Amniotic epithelial cell (primary cell): ENCODE measurements around the gene NME8.

Experiments
- DNase-seq: peaks from one replicate; pipeline ENCODE4 v3.0.0-alpha.2; 2010; ENCODE audit warnings: low read depth

The NME8 gene

DNA sequence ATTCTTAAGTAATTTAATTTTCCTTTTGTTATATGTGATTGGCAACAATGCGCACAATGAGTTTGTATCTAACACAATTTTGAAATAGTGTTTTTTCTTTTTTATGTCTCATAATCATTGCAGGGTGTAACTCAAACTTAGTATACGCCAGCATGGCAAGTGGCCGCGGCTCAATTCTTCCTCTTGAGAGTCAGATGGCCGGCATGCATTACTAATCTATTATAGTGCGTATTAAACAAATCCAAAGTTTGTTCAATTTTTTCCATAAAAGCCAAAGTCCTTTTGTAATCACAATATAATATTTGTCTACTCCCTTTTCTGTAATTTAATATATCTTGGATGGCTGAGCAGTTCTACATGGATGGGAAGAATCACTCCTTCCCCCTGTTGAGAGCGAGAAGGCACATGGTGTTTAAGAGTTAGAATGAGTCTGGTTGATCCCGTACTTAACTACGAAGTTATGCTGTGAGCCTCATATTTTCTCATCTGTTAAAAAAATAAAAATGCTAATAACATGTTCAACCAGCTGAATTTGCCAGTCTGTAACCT is 84.7 kb downstream of the NME8 start:
- no peak for DNase-seq

DNA sequence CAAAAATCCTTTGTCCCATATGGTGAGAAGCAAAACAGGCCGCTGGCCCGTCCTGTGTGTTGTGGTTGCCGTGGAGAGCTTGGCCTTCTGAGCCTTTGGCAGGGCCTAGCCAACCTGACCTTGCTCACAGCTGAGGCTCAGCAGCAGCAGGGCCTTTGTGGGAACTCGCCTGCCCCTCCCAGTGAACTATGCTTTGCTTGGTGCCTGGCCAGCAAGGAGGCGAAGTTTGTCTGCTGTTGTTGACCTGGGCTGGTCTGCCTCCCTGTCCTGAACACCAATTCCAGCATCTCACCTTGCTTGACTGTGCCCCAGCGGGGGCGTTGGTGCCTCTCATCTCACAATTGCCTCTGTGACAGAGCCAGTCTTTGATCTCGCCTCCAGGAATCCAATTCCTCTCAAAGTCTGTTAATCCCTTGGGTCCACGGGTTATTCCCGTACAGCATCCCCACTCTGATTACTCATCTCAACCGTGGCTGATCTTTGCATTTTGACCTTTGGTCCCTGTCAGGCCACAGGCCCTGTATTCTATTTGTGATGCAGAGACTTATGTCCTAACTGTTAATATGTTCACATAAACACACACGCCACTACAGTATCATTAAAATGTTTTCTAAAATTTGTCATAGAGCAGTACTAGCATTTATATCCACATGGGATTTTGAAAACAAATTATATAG is 94.7 kb downstream of the NME8 start:
- DNase-seq = no peak

DNA sequence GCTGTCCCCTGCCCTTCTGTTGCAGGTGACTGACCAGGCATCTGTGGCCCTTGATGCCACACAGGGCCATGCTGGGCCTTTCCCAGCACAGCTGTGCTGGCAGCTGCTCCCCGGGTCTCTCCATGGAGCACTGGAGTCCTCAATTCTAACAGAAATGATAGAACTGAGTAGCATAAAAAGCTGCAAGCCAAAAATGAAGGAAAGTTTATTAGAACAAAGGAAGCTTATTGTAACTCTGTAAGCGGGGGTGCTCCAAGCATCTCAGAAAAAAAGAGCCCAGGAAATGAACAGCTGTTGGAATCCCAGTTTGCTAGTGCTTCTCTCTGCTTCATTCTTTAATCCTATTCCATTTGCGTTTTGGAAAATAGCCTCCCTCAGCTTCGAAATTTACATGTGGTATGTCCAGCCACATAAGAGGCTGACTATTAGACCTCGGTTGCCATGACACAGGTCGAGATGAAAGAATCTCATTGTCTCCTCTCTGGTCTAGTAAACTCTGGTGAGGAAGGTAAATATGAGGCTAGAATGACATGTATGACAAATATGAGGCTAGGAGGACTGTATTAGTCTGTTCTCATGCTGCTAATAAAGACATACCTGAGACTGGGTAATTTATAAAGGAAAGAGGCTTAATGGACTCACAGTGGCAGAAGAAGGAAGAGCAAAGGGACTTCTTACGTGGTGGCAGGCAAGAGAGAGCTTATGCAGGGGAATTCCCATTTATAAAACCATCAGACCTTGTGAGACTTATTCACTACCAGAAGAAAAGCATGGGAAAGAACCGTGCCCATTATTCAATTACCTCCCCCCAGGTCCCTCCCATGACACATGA is 95.7 kb downstream of the NME8 start:
- no peak for DNase-seq

DNA sequence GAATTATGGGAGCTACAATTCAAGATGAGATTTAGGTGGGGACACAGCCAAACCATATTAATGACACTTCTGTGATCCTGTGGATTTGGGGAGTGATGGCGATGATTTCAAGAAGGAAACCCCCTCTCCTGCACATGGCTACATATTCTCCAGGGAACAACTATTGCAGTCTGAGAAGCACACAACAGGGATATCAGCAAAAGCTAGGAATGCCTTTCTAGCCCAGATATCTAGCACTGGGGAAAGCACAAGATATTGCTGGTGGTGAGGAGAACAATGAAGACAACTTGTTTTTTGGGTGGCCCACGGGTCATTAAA is 96.3 kb downstream of the NME8 start:
- DNase-seq = no peak

DNA sequence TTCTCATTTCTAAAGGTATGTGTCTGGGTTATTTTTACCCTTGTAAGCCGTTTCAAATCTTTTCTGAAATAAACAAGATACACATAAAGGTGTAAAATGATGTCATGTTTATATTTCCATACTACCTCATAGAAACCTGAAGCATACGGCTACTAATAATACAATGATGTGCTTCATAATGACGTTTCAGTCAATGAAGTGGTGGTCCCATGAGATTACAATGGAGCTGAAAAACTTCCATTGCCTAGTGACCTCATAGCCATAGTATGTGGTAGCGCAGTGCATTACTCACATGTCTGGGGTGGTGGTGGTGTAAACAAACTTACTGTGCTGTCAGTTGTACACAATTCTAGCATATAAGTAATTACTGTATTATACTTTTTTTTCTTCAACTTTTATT is 96.9 kb downstream of the NME8 start:
- no peak for DNase-seq

DNA sequence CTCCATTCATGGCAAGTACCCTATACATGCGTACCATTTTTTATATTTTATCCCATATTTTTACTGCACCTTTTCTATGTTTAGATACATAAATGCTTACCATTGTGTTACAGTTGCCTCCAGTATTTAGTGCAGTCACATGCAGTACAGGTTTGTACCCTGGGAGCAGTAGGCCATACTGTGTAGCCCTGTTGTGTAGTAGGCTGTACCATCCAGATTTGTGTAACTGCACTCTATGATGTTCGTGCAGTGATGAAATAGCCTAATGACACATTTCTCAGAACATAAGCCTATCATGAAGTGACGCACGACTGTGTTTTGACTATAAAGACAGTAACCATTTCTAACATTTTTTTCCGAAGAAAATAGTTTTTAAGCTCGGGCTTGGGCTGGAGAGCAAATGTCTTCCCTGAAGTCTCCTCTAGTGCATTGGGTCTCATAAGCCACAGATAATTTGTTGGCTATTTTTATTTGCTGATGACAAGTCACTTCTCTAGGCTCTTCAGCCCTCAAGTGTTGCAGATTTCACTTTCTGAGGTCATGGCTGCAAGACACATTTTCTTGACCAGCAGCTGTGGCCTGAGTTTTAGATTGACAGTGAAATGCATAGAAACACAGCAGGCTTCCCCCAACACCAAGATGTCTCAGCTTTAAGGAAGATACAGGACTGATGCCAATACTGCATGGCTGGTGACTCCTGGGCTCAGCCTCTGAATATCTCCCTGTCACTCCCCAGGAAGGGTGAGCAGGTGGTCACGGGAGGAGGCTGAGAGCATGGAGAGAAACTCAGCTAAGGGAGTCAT is 98.9 kb downstream of the NME8 start:
- DNase-seq = no peak

DNA sequence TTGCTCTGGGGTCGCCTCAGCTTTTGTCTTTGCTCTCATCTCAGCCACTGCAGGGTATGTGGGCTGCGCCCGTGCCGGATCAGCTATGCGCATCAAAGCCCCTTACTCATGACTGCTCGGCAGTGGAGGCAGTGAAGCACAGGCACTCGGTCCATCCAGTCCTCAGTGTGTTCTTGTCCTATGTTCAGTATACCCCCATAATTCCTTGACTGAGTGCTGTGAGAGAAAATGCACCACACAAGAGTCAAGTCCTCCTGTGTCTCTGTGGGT is 99.5 kb downstream of the NME8 start:
- no peak for DNase-seq
